Astrocyte (in vitro differentiated cells and primary cell): Measurements from ENCODE around the gene OR10J1.

Experiments
- EZH2 ChIP-seq: IDR thresholded peaks from 2 replicates; pipeline ENCODE4 v1.6.1; 2012; ENCODE audit warnings: mild to moderate bottlenecking, low read length, inconsistent platforms; ENCODE audit not compliant: insufficient read depth
- TF ChIP-seq, protein P1 (sequence below): IDR thresholded peaks from 2 replicates; pipeline ENCODE4 v1.5.1; 2011; ENCODE audit warnings: low read depth, mild to moderate bottlenecking, inconsistent platforms, low read length, moderate library complexity; ENCODE audit not compliant: insufficient read depth

DNA sequence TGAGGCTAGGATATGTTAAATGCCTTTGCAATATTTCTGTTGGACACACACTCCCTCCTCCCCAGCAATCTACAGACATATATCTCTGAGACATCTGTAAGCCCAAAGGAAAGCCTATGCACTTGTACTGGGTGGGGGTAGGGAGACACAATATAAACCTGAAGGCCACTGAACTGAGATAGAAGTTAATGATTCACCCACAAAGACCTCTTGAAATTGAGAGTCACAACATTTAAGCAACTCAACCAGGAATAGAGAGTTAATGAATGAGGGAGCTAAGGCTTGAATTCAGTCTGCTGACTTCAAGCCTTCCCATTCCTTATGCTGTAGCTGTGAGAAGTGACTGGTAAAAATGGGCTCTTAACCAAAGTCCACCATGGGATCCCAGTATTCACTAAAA, 5.0 kb downstream of the OR10J1 start:
- no peak for TF ChIP-seq EZH2
- TF ChIP-seq, protein P1, sequence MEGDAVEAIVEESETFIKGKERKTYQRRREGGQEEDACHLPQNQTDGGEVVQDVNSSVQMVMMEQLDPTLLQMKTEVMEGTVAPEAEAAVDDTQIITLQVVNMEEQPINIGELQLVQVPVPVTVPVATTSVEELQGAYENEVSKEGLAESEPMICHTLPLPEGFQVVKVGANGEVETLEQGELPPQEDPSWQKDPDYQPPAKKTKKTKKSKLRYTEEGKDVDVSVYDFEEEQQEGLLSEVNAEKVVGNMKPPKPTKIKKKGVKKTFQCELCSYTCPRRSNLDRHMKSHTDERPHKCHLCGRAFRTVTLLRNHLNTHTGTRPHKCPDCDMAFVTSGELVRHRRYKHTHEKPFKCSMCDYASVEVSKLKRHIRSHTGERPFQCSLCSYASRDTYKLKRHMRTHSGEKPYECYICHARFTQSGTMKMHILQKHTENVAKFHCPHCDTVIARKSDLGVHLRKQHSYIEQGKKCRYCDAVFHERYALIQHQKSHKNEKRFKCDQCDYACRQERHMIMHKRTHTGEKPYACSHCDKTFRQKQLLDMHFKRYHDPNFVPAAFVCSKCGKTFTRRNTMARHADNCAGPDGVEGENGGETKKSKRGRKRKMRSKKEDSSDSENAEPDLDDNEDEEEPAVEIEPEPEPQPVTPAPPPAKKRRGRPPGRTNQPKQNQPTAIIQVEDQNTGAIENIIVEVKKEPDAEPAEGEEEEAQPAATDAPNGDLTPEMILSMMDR = no peak
